SIG-M5 treated with dmso at 0.1 percent for 504 hours (cell line): ENCODE results near the gene HIP1R.

ENCODE experiments used
- DNase-seq: peaks from one replicate; lab custom pipeline; 2025; ENCODE audit not compliant: unreplicated experiment; lab: John Stamatoyannopoulos, UW

The HIP1R gene

GRCh38 chr12:122860854-122861586 is 25.8 kb downstream of the HIP1R start:
- DNase-seq = no peak

- DNase-seq = no peak
Observed at GRCh38 chr12:122861587-122861970, 26.3 kb downstream of the HIP1R start.

GRCh38 chr12:122862110-122862634 is 26.9 kb downstream of the HIP1R start:
- no peak for DNase-seq

GRCh38 chr12:122862872-122863701 is 27.8 kb downstream of the HIP1R start:
- no peak for DNase-seq

GRCh38 chr12:122864894-122865253 is 29.6 kb downstream of the HIP1R start:
- no peak for DNase-seq

GRCh38 chr12:122865268-122866231 is 30.3 kb downstream of the HIP1R start:
- DNase-seq = no peak

GRCh38 chr12:122866379-122866778 is 31.1 kb downstream of the HIP1R start:
- DNase-seq = no peak

- DNase-seq = no peak
Observed at GRCh38 chr12:122866950-122867607, 31.8 kb downstream of the HIP1R start.

GRCh38 chr12:122867691-122868461 is 32.6 kb downstream of the HIP1R start:
- peak; percentile 14 for DNase-seq

- no peak for DNase-seq
Observed at GRCh38 chr12:122868471-122869177, 33.4 kb downstream of the HIP1R start.

GRCh38 chr12:122869207-122869973 is 34.1 kb downstream of the HIP1R start:
- no peak for DNase-seq

GRCh38 chr12:122870163-122870842 is 35.0 kb downstream of the HIP1R start:
- no peak for DNase-seq

- DNase-seq = no peak
Observed at GRCh38 chr12:122870867-122871664, 35.8 kb downstream of the HIP1R start.

- DNase-seq = peak; percentile 97
Observed at GRCh38 chr12:122871851-122872780, 36.9 kb downstream of the HIP1R start.

- no peak for DNase-seq
Observed at GRCh38 chr12:122872815-122873361, 37.6 kb downstream of the HIP1R start.

- DNase-seq = no peak
Observed at GRCh38 chr12:122873540-122873939, 38.3 kb downstream of the HIP1R start.
